HepG2 (cell line): ENCODE results near the gene AAMP. TPM values are rescaled to one million over a fixed set of nuclear protein-coding genes. Genes with fewer than 3 reads are reported as not detected.
A peak's percentile ranks its signal among the peaks of the same experiment; 100 is the strongest.

Source experiments
- ARNT2 ChIP-seq: sonication (generic); formaldehyde crosslinking; IDR thresholded peaks from 2 replicates; pipeline ENCODE4 v1.8.0; 2022; ENCODE audit warnings: mild to moderate bottlenecking, low read depth, missing genetic modification reagents, moderate library complexity
- ATF7-NPFF ChIP-seq: sonication (generic); formaldehyde crosslinking; IDR thresholded peaks from 2 replicates; pipeline ENCODE4 v1.8.1; 2023; ENCODE audit warnings: mild to moderate bottlenecking, low read depth, missing genetic modification reagents, moderate library complexity
- MAZ ChIP-seq, 2 experiments: sonication (generic) in 1 of 2; formaldehyde crosslinking in 1 of 2; IDR thresholded peaks; 2 replicates each; pipeline versions ENCODE4 v1.5.0 to v1.6.1; 2012 to 2020; ENCODE audit warnings: low read depth in 2 of 2, mild to moderate bottlenecking in 2 of 2, borderline replicate concordance in 1 of 2, improper control_type of control experiment in 1 of 2, low read length in 1 of 2, missing genetic modification reagents in 1 of 2, moderate library complexity in 1 of 2
- SP4 ChIP-seq: sonication (generic); formaldehyde crosslinking; IDR thresholded peaks from 2 replicates; pipeline ENCODE4 v1.8.1; 2023; ENCODE audit warnings: mild to moderate bottlenecking, missing genetic modification reagents
- ZFAT ChIP-seq: sonication (generic); formaldehyde crosslinking; conservative IDR thresholded peaks from 2 replicates; pipeline ENCODE4 v1.8.1; 2023; ENCODE audit warnings: missing genetic modification reagents, inconsistent platforms
- ZNF232 ChIP-seq: sonication (generic); formaldehyde crosslinking; IDR thresholded peaks from 2 replicates; pipeline ENCODE4 v1.4.0; 2020; ENCODE audit warnings: missing genetic modification reagents, borderline replicate concordance
- ZNF550 ChIP-seq: sonication (generic); formaldehyde crosslinking; IDR thresholded peaks from 2 replicates; pipeline ENCODE4 v1.4.0; 2020; ENCODE audit warnings: mild to moderate bottlenecking, missing genetic modification reagents, borderline replicate concordance
- ZNF574 ChIP-seq: sonication (generic); formaldehyde crosslinking; IDR thresholded peaks from 2 replicates; pipeline ENCODE4 v1.4.0; 2020; ENCODE audit warnings: missing genetic modification reagents
- ZNF772 ChIP-seq: sonication (generic); formaldehyde crosslinking; IDR thresholded peaks from 2 replicates; pipeline ENCODE4 v1.5.0; 2020; ENCODE audit warnings: mild to moderate bottlenecking, missing genetic modification reagents
- ZNF788 ChIP-seq: sonication (generic); formaldehyde crosslinking; IDR thresholded peaks from 2 replicates; pipeline ENCODE4 v1.5.0; 2020; ENCODE audit warnings: mild to moderate bottlenecking, missing genetic modification reagents, borderline replicate concordance
- ZSCAN22 ChIP-seq: sonication (generic); formaldehyde crosslinking; IDR thresholded peaks from 2 replicates; pipeline ENCODE4 v1.4.0; 2020; ENCODE audit warnings: mild to moderate bottlenecking, missing genetic modification reagents
- ZXDC ChIP-seq: sonication (generic); formaldehyde crosslinking; IDR thresholded peaks from 2 replicates; pipeline ENCODE4 v1.5.0; 2020; ENCODE audit warnings: mild to moderate bottlenecking, missing genetic modification reagents
- polyA plus RNA-seq, 8 experiments: library from polyadenylated mRNA; depleted of rRNA in 3 of 8; stranded (reverse) in 7 of 8; unstranded in 1 of 8; fragments of >200 nt; fragmentation: Illumina TruSeq in 4 of 8; extraction: Trizol in 4 of 8; gene quantifications; 2 replicates each; pipeline versions ENCODE4 v1.2.1 to v1.2.3, GENCODE V29; 2011 to 2016; ENCODE audit warnings: low read depth in 4 of 8, missing spikeins in 1 of 8, mixed read lengths in 1 of 8; ENCODE audit not compliant: insufficient read depth in 1 of 8
- total RNA-seq, 5 experiments: library from RNA; depleted of rRNA; stranded (reverse); fragments of >200 nt; fragmentation: Illumina TruSeq; extraction: Trizol; gene quantifications; 2 replicates each; pipeline ENCODE4 v1.2.3, GENCODE V29; 2016; ENCODE audit warnings: low read depth in 1 of 5

Gene AAMP
- total and polyA plus RNA-seq, 2 of the 13 experiments (the other 11 are each of a cell fraction or from before 2014, with no cell fraction given) = 110 to 186 TPM

- TF ChIP-seq ZSCAN22 (CRISPR knock-in tag) = 0 out of 2 replicates have a peak, but pooled peaks have one; percentile 14
- no peak for TF ChIP-seq ZFAT
- peak; percentile 72; the same call in 1 of the 2 replicates for TF ChIP-seq ARNT2 (CRISPR knock-in tag)
- TF ChIP-seq ZNF772 (CRISPR knock-in tag) = 0 out of 2 replicates have a peak, but pooled peaks have one; percentile 15
- no peak for TF ChIP-seq ZNF550 (CRISPR knock-in tag)
- TF ChIP-seq ZNF788 (CRISPR knock-in tag) = 0 out of 2 replicates have a peak, but pooled peaks have one; percentile 59
- no peak for TF ChIP-seq ZNF232 (CRISPR knock-in tag)
- peak; percentile 4; the same call in 1 of the 2 replicates for TF ChIP-seq ZNF574
- 0 out of 2 replicates have a peak, but pooled peaks have one; percentile 9 for TF ChIP-seq ATF7-NPFF (CRISPR knock-in tag)
- TF ChIP-seq ZXDC (CRISPR knock-in tag) = 0 out of 2 replicates have a peak, but pooled peaks have one; percentile 23
- peak; percentile 9; the same call in 1 of the 2 replicates for TF ChIP-seq SP4 (CRISPR knock-in tag)
- no peak for TF ChIP-seq MAZ (IDR thresholded peaks at IDR 0.05; ENCODE audit: borderline replicate concordance, low read depth, low read length)
- no peak for TF ChIP-seq MAZ (CRISPR knock-in tag; IDR thresholded peaks at IDR 0.05; ENCODE audit: low read depth)
Measured at GRCh38 chr2:218291318-218292047, 21.5 kb upstream of the AAMP start (continued).
